GM21576 (cell line): ENCODE results near the gene VKORC1.
A peak's percentile ranks its signal among the peaks of the same experiment; 100 is the strongest.
"Not testable (repeated sequence)": the region's sequence is repeated elsewhere in the genome, so short reads cannot be mapped to it uniquely, and the experiment has no call there.

Experiments
- ATAC-seq: cut with Tn5 transposase; IDR thresholded peaks from one replicate; pipeline ENCODE4 v1.9.1; 2021; ENCODE audit warnings: mild to moderate bottlenecking, moderate library complexity; ENCODE audit not compliant: unreplicated experiment

The VKORC1 gene

GRCh38 chr16:31094424-31095120 lies at the start of gene VKORC1:
VKORC1 (minus strand) TSS chr16:31094797; CDS start chr16:31094729, 68 bp downstream.
- ATAC-seq, result peak; percentile 78

- no peak for ATAC-seq
Observed at GRCh38 chr16:31143694-31144148, 49.1 kb upstream of the VKORC1 start.

GRCh38 chr16:31143011-31143693 lies 48.6 kb upstream of the VKORC1 start:
- no peak for ATAC-seq

- ATAC-seq, result peak; percentile 81
Observed at GRCh38 chr16:31142109-31143010, 47.8 kb upstream of the VKORC1 start.

- peak; percentile 5 for ATAC-seq
Observed at GRCh38 chr16:31141489-31142108, 47.0 kb upstream of the VKORC1 start.

- not testable (repeated sequence) for ATAC-seq
Observed at GRCh38 chr16:31141071-31141469, 46.5 kb upstream of the VKORC1 start.

- no peak for ATAC-seq
Observed at GRCh38 chr16:31138621-31139578, 44.3 kb upstream of the VKORC1 start.

- ATAC-seq, result not testable (repeated sequence)
Observed at GRCh38 chr16:31136822-31137499, 42.4 kb upstream of the VKORC1 start.

- ATAC-seq, result no peak
Observed at GRCh38 chr16:31136287-31136662, 41.7 kb upstream of the VKORC1 start.

- no peak for ATAC-seq
Observed at GRCh38 chr16:31135535-31136286, 41.1 kb upstream of the VKORC1 start, which contains the start of gene PRSS8. PRSS8 (minus strand) TSS chr16:31135727; CDS start chr16:31135498, 229 bp downstream.

- ATAC-seq, result no peak
Observed at GRCh38 chr16:31134625-31135534, 40.3 kb upstream of the VKORC1 start.

GRCh38 chr16:31134091-31134571 lies 39.5 kb upstream of the VKORC1 start:
- no peak for ATAC-seq

GRCh38 chr16:31133046-31133501 lies 38.5 kb upstream of the VKORC1 start:
- ATAC-seq, result no peak

- ATAC-seq, result no peak
Observed at GRCh38 chr16:31132303-31132979, 37.8 kb upstream of the VKORC1 start.

- ATAC-seq, result no peak
Observed at GRCh38 chr16:31131841-31132271, 37.3 kb upstream of the VKORC1 start.

GRCh38 chr16:31131416-31131815 lies 36.8 kb upstream of the VKORC1 start:
- ATAC-seq, result no peak
